Calu3 (cell line): ENCODE results near the gene MACROD2. TPM values are rescaled to one million over a fixed set of nuclear protein-coding genes. Genes with fewer than 3 reads are reported as not detected.

ENCODE experiments used
- BruUV-seq: library from RNA; stranded (reverse); fragments of 400-500 nt; replicated peaks from 2 replicates; lab custom pipeline; 2021; lab: Mats Ljungman, UMichigan
- CTCF ChIA-PET: fragments of 300-600 bp; sonication (Branson Sonifier 250); formaldehyde crosslinking; loops from one replicate; lab custom pipeline; 2022; ENCODE audit warnings: antibody characterized with exemption; lab: Charles Lee
- DNase-seq: peaks from one replicate; pipeline ENCODE4 v3.0.0; 2022
- H3K27ac Mint-ChIP-seq: one replicate; pipeline ENCODE4 v1.8.0; 2022; ENCODE audit warnings: mixed read lengths; ENCODE audit not compliant: unreplicated experiment
- H3K27me3 Mint-ChIP-seq: one replicate; pipeline ENCODE4 v1.8.0; 2022; ENCODE audit warnings: mixed read lengths; ENCODE audit not compliant: unreplicated experiment
- H3K36me3 Mint-ChIP-seq: one replicate; pipeline ENCODE4 v1.8.0; 2022; ENCODE audit warnings: mild to moderate bottlenecking, moderate library complexity, mixed read lengths; ENCODE audit not compliant: insufficient read depth, unreplicated experiment
- H3K4me1 Mint-ChIP-seq: one replicate; pipeline ENCODE4 v1.8.0; 2022; ENCODE audit warnings: mild to moderate bottlenecking, low read depth, mixed read lengths; ENCODE audit not compliant: unreplicated experiment
- H3K4me3 Mint-ChIP-seq: one replicate; pipeline ENCODE4 v1.8.0; 2022; ENCODE audit warnings: mild to moderate bottlenecking, low read depth, moderate library complexity, mixed read lengths; ENCODE audit not compliant: unreplicated experiment
- H3K9me3 Mint-ChIP-seq: one replicate; pipeline ENCODE4 v1.8.0; 2022; ENCODE audit warnings: low read depth, mixed read lengths; ENCODE audit not compliant: unreplicated experiment
- intact Hi-C: fragments of 100-400 bp; cut with micrococcal nuclease; formaldehyde crosslinking; loops from one replicate; pipeline ENCODE4 v1.10.0; 2022; ENCODE audit not compliant: unreplicated experiment
- total RNA-seq: library from RNA; stranded (reverse); gene quantifications from 2 replicates; pipeline ENCODE4 v1.2.3, GENCODE V29; 2022
- TF ChIP-seq, protein P1 (sequence below): fragments of 200-600 bp; IDR thresholded peaks from one replicate; pipeline ENCODE4 v1.8.0; 2022; ENCODE audit warnings: antibody characterized with exemption; ENCODE audit not compliant: unreplicated experiment

The MACROD2 gene
- total RNA-seq, 1 experiment from 2014 or later = 29.4 TPM

- Mint-ChIP-seq H3K9me3 (no peaks in the 10 kb centered on the region), H3K4me3 (no peak overlapping the region), H3K27me3 (no peaks in the 10 kb centered on the region), H3K36me3 (no peaks in the 10 kb centered on the region), H3K27ac (no peak overlapping the region), H3K4me1 (no peaks in the 10 kb centered on the region)
- intact Hi-C loops = loop anchor here (5.0 kb wide), 1 partner anchor 141 kb away; no protein-coding TSS in a partner anchor
- no TSS peak for BruUV-seq
- TF ChIP-seq, protein P1, sequence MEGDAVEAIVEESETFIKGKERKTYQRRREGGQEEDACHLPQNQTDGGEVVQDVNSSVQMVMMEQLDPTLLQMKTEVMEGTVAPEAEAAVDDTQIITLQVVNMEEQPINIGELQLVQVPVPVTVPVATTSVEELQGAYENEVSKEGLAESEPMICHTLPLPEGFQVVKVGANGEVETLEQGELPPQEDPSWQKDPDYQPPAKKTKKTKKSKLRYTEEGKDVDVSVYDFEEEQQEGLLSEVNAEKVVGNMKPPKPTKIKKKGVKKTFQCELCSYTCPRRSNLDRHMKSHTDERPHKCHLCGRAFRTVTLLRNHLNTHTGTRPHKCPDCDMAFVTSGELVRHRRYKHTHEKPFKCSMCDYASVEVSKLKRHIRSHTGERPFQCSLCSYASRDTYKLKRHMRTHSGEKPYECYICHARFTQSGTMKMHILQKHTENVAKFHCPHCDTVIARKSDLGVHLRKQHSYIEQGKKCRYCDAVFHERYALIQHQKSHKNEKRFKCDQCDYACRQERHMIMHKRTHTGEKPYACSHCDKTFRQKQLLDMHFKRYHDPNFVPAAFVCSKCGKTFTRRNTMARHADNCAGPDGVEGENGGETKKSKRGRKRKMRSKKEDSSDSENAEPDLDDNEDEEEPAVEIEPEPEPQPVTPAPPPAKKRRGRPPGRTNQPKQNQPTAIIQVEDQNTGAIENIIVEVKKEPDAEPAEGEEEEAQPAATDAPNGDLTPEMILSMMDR = no peak
- CTCF ChIA-PET = no interaction called here
- DNase-seq = no peak
Observed at GRCh38 chr20:14191559-14191958, 196.2 kb downstream of the MACROD2 start.

GRCh38 chr20:14193443-14193842 is 198.1 kb downstream of the MACROD2 start:
- TF ChIP-seq, protein P1 = no peak
- DNase-seq = no peak
- no TSS peak for BruUV-seq
- no peak overlapping the region for H3K4me3 Mint-ChIP-seq
- intact Hi-C loops = loop anchor here (5.0 kb wide), 1 partner anchor 139 kb away; no protein-coding TSS in a partner anchor
- no peaks in the 10 kb centered on the region for H3K27me3 Mint-ChIP-seq
- CTCF ChIA-PET = interaction anchor here (1.0 to 1.2 kb wide), 2 partner anchors 51 to 71 kb away, joined by 3 to 4 read pairs; no protein-coding TSS in a partner anchor
- peaks cover 9% of the 10 kb centered on the region for H3K4me1 Mint-ChIP-seq
- no peaks in the 10 kb centered on the region for H3K36me3 Mint-ChIP-seq
- no peaks in the 10 kb centered on the region for H3K9me3 Mint-ChIP-seq
- H3K27ac Mint-ChIP-seq = no peak overlapping the region

- DNase-seq = no peak
Observed at GRCh38 chr20:14193885-14194284, 198.6 kb downstream of the MACROD2 start.

DNA sequence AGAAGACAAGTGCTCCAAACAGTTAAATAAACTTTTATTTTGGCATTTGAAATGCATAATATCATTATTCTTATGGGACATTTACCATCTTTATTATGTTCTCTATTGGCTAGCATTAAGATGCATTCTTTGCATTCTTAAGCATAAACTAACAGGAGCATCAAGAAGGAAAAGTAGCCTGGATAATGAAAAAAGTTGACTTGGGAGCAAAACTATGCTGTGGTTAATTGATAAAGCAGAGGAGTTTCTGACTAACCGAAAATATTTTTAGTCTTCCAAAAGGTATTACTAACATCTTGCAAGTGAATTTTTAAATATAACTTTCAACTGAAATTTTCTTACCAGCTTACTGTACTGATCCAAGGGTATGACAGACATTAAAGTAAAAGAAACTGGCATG is 201.8 kb downstream of the MACROD2 start:
- no peak overlapping the region for H3K4me3 Mint-ChIP-seq
- CTCF ChIA-PET = no interaction called here
- no TSS peak for BruUV-seq
- H3K27me3 Mint-ChIP-seq = no peaks in the 10 kb centered on the region
- H3K36me3 Mint-ChIP-seq = no peaks in the 10 kb centered on the region
- DNase-seq = no peak
- TF ChIP-seq, protein P1 = no peak
- H3K4me1 Mint-ChIP-seq = peaks cover 15% of the 10 kb centered on the region
- H3K9me3 Mint-ChIP-seq = no peaks in the 10 kb centered on the region
- intact Hi-C loops = no loop called here
- H3K27ac Mint-ChIP-seq = no peak overlapping the region

More at GRCh38 chr20:14193885-14194284, 198.6 kb downstream of the MACROD2 start:
- no peak overlapping the region for H3K27ac Mint-ChIP-seq
- no peaks in the 10 kb centered on the region for H3K27me3 Mint-ChIP-seq
- intact Hi-C loops = loop anchor here (5.0 kb wide), 1 partner anchor 138 kb away; no protein-coding TSS in a partner anchor
- TF ChIP-seq, protein P1 = no peak
- peaks cover 14% of the 10 kb centered on the region for H3K4me1 Mint-ChIP-seq
- no peaks in the 10 kb centered on the region for H3K9me3 Mint-ChIP-seq
- H3K4me3 Mint-ChIP-seq = no peak overlapping the region
- CTCF ChIA-PET = interaction anchor here (1.0 to 1.2 kb wide), 3 partner anchors 52 to 95 kb away, joined by 3 to 4 read pairs (median 3); no protein-coding TSS in a partner anchor
- no peaks in the 10 kb centered on the region for H3K36me3 Mint-ChIP-seq
- BruUV-seq = no TSS peak
